Stimulated activated CD4-positive, alpha-beta T cell treated with anti-CD3 and anti-CD28 coated beads, Interleukin-4, amount 100 ng/mL, for 4 hours (primary cell): Measurements from ENCODE around the gene SLC2A11.
"Not testable (repeated sequence)": the region's sequence is repeated elsewhere in the genome, so short reads cannot be mapped to it uniquely, and the experiment has no call there.

Experiments
- DNase-seq, 2 experiments: peaks; one replicate each; pipeline ENCODE4 v3.0.0-alpha.2; 2020

SLC2A11 gene

DNA sequence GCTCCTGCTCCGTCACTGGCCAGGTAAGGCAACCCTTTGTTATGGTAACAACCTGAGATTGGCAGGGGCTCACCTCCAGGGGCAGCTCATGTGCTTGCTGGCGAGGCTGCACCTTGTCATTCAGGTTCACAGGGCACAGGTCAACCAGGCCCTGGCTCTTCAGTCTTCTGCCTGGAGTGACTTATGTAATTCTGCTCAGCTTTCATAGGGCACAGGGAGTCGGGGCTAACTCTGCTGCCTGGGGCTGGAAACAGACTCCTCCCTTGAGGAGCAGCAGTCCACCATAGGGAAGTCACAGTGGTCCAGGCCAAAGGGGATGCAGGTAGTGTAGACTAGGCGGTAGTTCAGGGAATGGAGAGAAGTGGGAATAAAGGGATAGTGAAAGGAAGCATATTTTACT lies 35.0 kb downstream of the SLC2A11 start:
- DNase-seq = no peak

DNA sequence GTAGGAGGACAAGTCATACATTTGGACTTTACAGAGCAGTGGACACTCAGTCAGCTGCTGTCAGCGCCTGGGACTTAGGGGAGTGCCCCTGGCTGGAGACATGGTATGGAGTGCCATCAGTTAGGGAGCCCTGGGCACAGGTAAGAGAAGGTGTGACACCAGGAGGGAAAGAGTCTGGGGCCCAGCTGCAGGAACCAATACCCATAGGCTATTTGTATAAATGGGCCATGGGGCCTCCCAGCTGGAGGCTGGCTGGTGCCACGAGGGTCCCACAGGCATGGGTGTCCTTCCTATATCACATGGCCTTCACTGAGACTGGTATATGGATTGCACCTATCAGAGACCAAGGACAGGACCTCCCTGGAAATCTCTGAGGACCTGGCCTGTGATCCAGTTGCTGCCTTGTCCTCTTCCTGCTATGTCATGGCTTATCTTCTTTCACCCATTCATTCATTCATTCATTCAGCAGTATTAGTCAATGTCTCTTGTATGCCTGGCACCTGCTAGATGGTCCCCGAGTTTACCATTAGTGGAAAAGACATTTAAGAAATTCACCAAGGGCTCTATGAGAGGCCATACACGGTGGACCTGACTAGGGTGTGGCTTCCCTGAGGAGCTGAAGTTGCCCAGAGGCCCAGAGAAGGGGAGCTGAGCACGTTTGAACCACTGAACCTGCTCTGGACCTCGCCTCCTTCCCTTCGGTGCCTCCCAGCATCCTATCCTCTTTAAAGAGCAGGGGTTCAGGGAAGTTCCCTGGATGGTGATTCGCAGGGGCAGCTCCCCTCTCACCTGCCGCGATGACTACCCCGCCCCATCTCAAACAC lies 35.7 kb downstream of the SLC2A11 start:
- no peak for DNase-seq

DNA sequence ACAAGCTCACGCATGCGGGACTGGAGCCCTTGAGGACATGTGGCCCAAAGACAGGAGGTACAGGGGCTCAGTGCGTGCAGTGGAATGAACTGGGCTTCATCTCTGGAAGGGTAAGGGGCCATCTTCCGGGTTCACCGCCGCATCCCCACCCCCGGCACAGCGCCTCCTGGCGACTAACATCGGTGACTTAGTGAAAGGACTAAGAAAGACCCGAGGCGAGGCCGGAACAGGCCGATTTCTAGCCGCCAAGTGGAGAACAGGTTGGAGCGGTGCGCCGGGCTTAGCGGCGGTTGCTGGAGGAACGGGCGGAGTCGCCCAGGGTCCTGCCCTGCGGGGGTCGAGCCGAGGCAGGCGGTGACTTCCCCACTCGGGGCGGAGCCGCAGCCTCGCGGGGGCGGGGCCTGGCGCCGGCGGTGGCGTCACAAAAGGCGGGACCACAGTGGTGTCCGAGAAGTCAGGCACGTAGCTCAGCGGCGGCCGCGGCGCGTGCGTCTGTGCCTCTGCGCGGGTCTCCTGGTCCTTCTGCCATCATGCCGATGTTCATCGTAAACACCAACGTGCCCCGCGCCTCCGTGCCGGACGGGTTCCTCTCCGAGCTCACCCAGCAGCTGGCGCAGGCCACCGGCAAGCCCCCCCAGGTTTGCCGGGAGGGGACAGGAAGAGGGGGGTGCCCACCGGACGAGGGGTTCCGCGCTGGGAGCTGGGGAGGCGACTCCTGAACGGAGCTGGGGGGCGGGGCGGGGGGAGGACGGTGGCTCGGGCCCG lies 36.5 kb downstream of the SLC2A11 start, which contains the start of gene MIF:
Gene MIF (plus strand): TSS at position 439 of the 765 bp plus-strand sequence. CDS start 92 bp downstream, at position 531.
- DNase-seq = peak; percentile 95 to 97

DNA sequence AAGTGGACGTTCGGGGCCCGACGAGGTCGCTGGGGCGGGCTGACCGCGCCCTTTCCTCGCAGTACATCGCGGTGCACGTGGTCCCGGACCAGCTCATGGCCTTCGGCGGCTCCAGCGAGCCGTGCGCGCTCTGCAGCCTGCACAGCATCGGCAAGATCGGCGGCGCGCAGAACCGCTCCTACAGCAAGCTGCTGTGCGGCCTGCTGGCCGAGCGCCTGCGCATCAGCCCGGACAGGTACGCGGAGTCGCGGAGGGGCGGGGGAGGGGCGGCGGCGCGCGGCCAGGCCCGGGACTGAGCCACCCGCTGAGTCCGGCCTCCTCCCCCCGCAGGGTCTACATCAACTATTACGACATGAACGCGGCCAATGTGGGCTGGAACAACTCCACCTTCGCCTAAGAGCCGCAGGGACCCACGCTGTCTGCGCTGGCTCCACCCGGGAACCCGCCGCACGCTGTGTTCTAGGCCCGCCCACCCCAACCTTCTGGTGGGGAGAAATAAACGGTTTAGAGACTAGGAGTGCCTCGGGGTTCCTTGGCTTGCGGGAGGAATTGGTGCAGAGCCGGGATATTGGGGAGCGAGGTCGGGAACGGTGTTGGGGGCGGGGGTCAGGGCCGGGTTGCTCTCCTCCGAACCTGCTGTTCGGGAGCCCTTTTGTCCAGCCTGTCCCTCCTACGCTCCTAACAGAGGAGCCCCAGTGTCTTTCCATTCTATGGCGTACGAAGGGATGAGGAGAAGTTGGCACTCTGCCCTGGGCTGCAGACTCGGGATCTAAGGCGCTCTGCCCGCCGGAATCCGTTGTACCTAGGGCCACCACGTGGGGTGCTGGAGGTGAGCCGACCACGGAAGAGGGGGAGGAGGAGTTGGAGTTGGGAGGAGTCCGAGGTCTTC lies 37.3 kb downstream of the SLC2A11 start:
- peak; percentile 65 to 67 for DNase-seq

DNA sequence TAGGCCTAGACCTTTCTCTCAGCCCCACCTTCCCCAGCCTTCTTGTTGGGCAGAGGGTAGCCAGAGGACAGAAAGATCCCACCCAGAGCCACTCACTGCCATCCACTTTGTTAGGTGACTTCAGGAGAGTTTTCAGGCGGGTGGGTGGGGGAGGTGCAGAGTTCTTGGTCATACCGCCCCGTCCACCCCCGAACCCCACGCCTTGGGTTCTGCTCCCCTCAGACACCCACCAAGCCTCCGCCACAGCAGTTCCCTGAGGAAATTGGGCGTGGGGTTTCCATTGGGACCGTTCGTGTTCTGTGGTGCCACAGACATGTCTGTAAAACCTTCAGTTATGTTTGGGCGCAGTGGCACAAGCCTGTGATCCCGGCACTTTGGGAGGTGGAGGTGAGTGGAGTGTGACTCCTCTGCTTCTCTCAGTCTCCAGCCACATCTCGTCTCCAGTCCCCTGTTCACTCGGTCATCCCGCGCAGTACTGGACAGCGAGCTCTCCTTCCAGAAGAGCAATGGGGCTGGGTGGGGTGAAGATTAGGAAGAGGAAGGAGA lies 38.0 kb downstream of the SLC2A11 start:
- DNase-seq = no peak

DNA sequence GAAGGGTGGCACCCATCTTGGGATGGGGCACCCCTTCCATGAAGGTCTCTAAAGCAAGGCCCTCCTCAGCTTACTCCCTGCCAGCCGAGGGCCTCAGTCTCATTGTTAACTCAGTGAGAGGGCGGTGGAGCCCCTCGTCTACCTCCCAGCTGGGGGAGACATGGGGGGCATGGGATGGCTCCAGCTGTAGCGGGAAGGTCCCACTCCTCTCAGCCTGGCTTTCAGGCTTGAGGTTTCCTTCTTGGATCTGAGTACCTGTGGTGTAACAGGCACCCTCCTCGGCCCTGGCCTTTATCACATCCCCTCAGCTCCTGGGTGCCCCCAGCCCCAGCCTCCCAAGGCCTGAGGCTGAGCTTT lies 38.5 kb downstream of the SLC2A11 start:
- no peak for DNase-seq

DNA sequence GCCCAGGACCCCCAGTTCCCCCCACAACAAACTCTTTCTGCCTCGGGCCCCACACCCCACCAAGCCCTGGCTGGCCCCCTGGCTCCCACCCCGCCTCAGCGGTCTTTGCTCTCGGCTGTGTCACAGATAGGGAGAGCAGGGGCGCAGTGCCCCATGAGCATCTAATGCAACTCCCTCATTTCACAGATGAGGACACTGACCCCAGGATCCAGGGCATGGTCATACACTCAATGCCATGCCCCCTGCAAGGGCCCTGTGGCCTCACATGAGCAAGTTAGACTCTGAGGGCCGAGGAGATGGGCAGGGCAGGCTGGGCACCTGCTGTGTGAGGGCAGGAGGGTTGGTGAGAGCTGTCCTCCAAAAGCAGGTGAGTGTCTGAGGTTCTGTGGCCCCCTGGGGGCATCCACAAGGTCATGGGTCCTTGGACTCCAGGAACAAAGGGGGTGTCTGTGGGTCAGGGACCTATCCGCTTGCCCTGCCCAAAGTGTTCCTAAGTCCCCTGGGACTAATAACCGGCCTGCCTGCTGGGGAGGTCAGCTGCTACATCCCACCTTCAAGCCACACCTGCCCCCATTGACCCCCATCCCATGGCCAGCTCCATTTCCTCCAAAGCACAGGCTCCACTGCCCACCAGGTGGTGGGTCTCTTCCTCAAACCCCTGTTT lies 39.0 kb downstream of the SLC2A11 start:
- no peak for DNase-seq

DNA sequence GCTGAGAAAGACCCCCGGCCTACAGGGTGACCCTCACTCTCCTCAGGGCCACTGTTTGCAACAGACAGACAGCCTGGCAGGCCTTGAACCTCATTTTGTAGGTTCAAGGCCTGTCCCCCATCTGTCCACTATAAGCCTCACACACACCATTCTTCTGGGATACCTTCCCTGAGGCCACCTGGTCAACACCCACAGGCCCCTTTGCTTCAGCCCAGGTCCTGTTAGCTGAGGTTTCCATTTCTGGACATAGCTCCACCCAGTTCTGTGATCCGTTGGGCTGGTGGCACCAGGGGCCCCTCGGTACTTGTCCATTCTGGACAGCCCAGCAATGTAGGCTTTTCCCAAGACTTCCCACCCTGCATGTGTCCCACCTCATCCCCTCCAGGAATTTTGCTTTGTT lies 39.6 kb downstream of the SLC2A11 start:
- DNase-seq = no peak

DNA sequence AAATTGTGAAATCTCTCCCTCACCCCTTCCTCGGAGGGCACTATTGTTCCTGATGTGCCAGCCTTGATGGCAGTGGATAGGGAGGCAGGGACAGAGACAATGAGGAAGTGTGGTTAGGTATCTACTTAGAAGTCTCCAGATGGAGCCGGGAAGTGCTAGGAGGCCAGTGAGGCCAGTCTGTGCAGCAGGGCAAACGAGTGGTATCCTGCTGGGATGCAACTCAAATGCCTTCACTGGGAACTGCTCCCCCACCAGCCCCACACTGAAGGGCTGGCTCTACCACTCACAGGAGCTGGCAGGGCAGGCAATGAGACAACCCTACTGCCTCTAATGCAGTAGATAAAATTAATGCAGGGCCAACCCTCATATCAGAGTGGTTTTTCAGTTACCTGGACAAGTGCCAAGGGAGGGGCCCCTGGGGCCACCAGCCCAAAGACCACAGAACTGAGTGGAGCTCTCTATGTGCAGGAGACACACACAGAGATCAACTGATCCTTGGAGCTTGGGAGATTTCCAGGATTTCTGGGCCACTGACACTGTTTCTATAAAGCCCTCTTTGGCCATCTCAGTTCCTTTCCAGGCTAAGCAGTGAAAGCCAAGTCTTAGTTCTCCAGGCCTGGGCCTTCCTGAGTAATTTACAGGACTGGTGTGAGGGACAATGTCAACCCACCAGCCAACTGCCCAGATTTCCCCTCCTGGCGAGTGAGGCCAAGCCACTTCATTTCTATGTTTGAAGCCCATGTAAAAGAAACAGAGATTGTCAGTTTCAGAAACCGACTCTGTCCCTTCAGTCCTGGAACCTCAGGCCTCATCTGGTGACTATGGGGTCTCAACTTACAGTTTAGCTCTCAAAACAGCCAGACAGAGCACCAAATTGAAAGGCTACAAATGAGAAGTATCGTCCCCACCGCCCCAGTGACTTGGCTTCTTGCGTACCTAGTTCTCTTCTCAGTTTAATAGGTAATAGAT lies 40.6 kb downstream of the SLC2A11 start:
- no peak for DNase-seq

DNA sequence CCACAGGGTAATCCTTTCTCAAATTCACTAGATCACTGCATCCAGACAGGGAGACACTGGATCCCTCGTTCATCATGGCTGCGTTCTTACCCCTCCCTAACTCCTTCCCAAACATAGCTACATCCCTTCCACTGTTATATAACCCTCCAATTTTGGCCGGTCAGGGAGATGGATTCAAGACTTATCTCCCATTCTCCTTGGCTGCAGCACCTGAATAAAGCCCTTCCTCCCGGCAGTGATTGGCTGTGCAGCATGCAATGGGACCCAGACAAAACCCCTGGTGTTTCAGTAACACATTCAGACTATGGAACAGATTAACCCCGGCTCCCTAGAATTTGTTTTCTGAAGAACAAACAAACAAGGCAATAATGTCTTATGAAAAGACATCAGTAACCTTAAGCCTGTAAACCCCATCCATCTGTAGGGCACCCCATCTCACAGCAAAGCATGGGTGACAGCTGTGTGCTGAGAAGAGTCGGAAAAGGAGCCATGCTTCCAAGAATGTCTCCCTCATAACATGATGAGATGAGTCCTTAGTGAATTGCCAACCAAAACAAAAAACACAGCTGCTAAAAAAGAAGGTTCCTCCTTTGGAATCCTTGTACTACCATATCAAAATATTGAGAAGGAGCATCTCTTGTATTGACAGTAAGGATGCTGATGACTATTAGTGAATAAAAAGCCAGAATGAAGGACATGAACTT lies 41.5 kb downstream of the SLC2A11 start:
- DNase-seq = no peak

DNA sequence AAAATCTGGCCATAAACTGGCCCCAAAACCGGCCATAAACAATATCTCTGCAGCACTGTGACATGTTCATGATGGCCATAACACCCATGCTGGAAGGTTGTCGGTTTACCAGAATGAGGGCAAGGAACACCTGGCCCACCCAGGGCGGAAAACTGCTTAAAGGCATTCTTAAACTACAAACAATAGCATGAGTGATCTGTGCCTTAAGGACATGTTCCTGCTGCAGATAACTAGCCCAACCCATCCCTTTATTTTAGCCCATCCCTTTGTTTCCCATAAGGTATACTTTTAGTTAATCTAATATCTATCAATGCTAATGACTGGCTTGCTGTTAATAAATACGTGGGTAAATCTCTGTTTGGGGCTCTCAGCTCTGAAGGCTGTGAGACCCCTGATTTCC lies 42.6 kb downstream of the SLC2A11 start:
- DNase-seq = not testable (repeated sequence)

DNA sequence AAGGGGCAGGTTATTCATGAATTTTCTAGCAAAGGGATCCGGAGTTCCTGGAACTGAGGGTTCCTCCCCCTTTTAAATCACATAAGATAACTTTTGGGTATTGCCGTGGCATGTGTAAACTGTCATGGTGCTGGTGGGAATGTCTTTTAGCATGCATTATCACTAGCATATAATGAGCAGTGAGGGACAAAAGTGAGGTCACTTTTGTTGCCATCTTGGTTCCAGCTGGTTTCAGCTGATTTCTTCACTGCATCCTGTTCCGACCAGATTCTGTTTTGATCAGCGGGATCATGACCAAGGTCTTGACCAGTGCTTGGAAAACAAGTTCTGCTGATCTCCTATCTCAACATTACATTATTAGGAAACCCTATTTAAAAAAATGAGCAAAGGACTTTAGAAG lies 43.9 kb downstream of the SLC2A11 start:
- no peak for DNase-seq

DNA sequence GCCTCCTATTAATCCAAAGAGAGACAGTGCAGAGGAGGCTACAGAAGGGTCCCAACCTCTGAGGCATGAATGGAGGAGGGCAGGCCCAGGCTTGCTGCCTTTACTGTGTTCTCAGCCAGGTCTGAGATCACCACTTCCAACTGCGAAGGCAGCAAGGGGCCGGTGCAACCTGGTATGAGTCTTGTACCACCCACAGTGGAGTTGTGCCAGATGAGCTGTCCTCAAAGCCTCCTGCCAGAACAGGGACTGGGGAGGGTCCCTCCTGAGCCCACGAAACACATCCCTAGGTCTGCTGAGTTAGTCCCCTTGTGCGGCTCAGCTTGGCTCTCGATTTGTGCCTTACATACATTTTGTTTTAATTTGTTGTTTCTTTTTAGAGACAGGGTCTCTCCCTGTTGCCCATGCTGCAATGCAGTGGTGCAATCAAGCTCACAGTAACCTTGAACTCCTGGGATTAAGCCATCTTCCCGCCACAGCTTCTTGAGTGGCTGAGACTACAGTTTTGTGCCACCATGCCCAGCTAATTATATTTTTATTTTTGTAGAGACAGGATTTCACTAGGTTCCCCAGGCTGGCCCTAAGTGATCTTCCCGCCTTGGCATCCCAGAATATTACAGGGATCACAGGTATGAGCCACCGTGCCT lies 45.8 kb downstream of the SLC2A11 start:
- DNase-seq = no peak

DNA sequence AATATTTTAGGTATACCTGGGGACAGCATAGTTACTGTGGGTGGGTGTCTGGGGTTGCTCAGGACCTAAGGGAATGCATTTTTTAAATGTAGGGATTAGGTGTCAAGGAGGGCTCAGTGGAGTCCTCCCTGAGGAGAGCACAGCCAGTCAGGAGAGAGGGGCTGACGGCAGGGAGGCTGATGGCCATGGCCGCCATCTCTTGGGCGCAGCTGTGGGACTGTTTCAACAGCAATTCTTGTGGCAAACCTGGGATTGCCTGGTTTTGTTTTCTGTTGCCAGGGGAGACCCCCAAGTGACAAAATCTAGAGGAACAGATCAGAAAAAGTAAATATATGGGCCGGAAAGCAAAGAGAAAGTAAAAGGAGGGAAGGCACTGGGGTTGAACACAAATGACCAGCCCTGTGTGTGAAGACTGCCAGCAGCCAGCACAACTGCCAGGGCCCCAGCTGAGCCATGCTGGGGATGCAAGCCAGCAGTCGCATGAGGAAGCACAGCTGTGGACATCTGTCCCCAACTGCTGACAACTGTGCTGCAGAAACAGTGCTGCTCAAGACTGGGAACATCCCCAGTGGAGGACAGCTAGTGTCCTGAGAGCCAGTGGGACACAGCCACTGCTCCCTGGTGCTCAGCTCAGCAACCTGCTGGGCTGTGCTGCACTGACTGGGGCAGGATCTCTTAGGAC lies 47.0 kb downstream of the SLC2A11 start:
- no peak for DNase-seq

DNA sequence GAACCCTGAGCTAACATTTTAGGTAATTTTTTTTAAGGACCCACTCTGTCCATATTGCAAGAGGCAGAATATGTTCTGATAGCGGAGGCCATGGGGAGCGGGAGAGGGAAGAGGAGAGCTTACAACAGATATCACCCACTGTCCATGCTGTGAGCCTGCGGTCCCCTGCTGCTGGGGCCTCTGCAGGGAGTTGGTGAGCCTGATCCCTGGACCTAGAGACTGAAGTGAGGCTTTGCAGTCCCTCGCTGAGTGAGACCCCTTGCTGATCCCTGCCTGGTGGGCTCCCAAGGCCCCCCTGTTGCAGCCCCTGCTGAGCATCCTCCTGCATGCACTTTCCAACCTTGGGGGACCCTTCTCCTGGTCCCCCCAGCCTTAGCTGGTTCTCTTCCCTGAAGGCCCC lies 49.0 kb downstream of the SLC2A11 start:
- no peak for DNase-seq

DNA sequence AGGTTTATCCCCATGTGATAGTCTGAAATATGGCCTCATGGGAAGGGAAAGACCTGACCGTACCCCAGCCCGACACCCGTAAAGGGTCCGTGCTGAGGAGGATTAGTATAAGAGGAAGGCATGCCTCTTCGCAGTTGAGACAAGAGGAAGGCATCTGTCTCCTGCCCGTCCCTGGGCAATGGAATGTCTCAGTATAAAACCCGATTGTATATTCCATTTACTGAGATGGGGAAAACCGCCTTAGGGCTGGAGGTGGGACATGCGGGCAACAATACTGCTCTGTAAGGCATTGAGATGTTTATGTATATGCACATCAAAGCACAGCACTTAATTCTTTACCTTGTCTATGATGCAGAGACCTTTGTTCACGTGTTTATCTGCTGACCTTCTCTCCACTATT lies 49.7 kb downstream of the SLC2A11 start:
- DNase-seq = not testable (repeated sequence)

DNA sequence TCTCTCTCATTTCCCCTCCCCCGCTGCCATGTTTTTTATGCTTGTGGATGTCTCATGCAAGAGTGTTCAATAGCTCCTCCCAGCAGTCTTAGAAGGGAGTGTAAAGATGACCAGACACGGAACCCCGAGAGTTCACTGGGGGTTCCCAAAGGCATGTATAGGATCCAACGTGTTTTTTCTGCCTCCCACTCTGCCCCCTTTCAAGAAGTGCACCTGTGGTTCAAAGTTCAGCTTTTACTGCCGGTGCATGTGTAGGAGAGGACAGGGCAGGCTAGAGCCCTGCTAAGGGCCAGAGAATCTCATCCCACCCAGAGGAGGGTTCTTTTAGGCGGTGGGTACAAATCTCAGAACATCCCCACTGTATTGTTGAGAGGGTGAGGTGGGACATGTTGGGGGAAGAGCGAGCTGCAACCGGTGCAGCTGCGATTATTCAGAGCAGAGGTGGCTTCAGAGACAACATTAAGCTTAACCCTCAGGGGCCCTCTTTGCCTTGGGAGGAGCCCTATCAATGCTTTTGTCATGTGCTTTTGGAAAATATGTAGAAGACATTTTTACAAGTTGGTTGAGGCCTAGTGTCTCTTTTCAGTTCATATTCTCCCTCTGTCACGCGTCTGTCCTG lies 51.0 kb downstream of the SLC2A11 start:
- DNase-seq = no peak

DNA sequence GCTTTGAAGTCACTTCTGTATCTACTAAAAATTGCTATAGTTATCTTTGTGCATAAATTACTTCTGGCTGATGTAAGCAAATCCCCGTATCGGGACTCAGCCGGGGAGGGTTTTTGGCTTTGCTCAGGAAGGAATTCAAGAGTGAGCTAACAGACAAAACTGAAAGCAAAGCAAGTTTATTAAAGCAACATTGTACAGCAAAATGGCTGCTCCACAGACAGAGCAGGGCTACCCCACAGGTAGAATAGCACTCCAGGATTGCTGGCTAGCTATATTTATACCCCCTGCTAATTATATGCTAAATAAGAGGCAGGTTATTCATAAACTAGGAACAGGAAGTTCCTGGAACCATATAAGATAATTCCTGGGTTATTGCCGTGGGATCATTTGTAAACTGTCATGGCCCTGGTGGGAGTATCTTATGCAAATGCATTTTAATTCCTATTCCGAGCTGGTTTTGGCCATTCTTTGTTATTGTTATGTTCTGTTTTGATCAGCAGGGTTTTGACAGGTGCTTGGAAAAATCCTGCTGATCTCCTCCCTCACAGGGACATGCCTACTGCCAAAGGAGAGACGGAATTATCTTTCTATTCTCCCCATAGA lies 51.7 kb downstream of the SLC2A11 start:
- DNase-seq = no peak
